GM19328 (cell line): ENCODE measurements around the gene FAM193A.

ENCODE experiments used
- ATAC-seq: cut with Tn5 transposase; IDR thresholded peaks from one replicate; pipeline ENCODE4 v1.9.1; 2021; ENCODE audit warnings: mild to moderate bottlenecking, moderate library complexity; ENCODE audit not compliant: unreplicated experiment

FAM193A gene, protein sequence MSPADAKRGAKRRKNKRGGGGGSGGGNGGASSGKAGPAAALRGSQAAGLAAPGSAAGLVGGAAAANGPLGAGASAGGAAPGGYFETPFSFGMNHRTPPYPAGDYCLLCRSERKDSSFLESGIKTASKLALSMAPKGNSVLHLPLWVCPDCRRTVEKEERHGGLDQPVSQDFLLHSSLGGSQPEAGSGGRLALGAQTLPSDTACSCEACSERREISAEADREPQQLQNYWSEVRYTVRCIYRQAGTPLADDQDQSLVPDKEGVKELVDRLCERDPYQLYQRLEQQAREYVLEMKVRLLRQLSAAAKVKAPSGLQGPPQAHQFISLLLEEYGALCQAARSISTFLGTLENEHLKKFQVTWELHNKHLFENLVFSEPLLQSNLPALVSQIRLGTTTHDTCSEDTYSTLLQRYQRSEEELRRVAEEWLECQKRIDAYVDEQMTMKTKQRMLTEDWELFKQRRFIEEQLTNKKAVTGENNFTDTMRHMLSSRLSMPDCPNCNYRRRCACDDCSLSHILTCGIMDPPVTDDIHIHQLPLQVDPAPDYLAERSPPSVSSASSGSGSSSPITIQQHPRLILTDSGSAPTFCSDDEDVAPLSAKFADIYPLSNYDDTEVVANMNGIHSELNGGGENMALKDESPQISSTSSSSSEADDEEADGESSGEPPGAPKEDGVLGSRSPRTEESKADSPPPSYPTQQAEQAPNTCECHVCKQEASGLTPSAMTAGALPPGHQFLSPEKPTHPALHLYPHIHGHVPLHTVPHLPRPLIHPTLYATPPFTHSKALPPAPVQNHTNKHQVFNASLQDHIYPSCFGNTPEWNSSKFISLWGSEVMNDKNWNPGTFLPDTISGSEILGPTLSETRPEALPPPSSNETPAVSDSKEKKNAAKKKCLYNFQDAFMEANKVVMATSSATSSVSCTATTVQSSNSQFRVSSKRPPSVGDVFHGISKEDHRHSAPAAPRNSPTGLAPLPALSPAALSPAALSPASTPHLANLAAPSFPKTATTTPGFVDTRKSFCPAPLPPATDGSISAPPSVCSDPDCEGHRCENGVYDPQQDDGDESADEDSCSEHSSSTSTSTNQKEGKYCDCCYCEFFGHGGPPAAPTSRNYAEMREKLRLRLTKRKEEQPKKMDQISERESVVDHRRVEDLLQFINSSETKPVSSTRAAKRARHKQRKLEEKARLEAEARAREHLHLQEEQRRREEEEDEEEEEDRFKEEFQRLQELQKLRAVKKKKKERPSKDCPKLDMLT (N-terminal part only)

DNA sequence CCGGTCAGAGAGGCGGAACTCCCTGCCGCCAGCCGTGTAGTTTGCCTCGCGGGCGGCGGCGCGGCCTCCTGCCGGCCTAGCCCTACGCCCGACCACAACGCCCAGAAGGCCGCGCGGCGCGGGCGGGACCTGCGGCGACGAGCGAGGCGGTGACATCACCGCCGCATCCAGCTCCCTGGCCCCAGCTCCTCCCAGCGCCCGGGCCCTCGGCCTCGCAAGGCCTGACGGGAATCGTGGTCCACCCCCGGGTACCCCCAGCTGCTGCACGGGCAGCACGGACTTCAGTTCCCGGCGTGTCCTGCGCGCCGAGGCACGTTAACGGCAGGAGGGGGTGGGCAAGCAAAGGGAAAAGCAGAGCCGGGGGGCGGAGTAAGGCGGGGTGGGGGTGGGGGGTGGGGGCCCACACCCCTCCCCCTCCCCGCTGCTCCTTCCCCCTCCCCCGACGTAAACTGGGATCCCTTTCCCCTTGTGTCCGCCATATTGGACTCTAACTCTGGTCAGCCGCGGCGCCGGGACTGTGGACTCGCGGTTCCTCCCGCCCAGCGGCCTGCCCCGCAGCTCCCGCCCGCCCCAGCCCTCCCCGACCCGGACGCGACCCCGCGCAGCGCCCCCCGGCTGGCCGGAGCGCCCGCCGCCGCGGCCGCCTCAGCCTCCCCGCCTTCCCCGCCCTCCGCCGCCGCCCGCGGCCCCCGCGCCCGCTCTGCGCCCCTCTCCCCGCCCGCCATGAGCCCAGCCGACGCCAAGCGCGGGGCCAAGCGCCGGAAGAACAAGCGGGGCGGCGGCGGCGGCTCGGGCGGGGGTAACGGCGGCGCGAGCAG lies at the start of gene FAM193A:
FAM193A (plus strand) TSS at position 455 of the 818 bp plus-strand sequence; CDS start at position 724, 269 bp downstream.
- peak; percentile 88 for ATAC-seq

DNA sequence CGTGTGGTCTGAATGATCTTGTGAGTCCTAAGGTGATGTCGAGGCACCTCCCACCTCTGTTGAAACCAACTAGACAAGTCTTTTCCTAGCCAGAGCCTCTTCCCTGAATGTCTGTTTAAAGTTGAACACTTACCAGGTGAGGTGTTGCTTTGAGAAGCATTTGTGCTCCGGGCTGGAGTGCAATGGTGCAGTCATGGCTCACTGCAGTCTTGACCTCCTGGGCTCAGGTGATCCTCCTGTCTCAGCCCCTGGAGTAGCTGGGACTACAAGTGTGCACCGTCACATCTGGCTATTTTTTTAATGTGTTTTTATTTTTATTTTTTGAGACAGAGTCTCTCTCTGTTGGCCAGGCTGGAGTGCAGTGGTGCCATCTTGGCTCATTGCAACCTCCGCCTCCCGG lies 49.5 kb upstream of the FAM193A start:
- no peak for ATAC-seq

DNA sequence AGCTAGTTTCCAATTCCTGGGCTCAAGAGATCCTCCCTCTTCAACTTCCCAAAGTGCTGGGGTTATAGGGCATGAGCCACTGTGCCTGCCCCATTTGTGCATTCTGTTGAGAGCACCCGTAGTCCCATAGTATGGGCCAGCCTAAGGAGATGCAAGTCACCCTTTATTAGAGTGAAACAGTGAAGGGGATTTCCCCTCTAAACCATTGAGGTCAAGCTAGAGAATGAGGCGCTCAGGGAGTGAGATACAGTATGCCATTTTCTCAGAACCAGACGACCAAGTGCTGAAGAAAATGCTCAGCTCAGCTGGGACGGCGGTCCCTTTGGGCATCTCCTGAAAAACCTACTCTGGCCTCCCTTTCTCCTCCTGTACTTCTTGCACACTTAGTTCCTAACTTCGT lies 48.8 kb upstream of the FAM193A start:
- ATAC-seq = no peak

DNA sequence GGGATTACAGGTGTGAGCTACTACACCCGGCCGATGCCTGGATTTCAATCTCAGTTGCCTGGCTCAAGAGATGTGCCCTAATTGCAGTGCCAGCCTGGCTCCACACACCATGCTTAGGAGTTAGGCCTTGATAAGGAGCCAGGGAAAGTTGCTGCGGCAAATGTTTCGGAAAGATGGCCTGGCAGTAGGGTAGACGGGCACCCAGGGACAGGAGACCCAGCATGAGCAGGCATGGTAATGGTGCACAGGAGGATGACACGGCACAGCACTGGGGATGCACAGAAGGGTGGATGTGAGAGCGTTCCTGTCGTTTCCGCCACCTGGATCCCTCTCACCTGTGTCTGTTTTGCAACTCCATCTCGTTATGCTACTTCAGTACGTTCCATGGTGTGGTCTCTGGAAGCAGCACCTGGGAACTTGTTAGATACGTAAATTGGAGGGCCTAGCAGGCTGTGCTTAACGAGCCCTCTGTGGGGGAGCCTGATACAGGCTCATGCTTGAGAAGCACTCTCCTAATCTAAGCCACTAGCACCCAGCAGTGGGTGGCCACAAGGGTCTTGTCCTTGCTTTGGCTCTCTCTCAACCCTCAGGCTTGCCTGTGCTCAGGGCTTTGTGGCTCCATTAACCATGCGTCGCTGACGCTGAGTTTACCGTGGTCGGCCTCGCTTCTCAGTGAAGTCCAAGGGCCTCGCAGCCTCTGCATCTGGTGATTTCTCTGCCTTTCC lies 47.2 kb upstream of the FAM193A start:
- ATAC-seq = no peak

DNA sequence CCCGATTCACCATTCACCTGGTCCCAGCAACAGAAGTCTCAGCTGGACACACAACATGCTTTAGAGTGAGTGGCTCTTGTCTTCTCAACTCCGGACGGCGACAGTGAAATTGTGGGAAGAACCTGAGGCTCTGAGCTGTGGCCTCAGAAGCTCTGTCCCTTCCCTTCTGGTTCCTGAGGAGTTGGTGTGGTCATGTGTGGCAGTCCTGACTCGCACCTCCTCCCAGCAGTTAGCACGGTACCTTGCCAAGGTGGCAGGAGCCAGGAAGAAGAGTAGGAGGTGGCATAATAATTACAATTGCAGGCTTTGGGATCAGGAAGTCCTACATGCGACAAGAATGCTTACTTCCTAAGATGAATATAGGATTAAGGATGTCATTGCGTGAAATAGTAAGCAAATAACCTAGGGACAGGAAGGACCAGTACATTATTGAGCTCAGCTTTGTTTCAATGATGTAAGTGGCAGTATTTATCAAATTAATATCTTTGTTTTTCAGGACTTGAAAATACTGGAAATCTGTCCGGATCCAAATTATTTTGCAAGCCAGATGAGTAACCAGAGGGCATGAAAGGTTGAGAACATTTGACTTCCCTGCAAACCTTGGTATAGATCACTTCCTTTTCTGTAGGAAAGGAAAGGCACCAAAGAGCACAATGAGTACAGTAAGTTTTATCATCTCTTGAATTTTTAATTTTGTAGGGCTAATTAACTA lies 46.5 kb upstream of the FAM193A start:
- no peak for ATAC-seq

DNA sequence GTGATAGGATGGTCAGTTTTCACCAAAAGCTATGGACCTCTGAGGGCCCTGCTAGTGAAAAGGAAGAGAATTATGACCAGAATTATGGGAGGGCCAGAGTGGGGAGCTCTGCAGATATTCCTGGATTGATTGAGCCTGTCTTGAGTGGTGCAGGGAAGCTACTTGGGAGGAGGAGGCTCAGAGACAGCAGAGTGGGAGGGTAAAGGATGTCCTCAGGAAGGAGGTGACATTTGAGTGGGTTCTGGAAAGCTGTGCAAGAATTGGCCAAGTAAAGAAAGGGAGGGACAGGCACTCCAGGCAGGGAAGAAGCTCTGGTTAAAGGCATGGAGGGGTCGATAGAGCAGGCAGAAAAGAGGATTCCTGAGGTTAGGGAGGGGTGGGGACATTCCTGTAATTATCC lies 43.5 kb upstream of the FAM193A start:
- no peak for ATAC-seq

DNA sequence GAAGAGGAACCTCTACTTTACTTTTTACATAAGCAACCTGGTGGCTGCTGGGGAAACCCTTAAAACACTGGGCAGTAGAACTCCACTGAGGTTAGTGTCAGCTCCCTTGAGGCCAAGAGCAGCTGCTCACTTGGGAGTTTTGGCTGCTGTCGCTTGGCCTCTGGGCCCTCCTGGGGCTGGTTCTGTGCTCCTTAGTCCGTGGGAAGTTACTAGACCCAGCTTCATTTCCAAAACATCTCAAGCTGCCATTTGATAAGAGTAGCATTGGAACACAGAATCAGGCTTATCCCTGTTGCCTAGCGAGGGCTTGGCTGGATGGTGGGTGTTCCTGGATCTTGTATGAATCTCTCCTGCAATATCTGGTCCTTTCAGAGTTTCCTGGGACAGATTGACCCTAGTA lies 41.5 kb upstream of the FAM193A start:
- ATAC-seq = no peak

DNA sequence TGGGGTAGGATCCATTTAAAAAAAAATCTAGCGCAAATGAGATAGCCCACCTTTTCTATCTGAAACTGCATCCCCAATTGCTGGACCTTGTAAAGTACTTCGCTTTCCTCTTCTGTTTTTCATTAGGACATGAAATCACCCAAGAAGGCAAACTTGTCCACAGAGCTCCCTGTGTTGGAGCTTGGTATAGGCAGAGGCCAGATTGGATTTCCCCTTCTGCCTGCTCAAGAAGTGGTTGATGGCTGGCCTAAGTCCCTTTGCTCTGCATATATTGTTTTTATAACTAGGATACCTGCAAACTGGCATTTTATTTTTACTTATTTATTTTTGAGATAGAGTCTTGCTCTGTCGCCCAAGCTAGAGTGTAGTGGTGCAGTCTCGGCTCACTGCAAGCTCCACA lies 39.1 kb upstream of the FAM193A start:
- ATAC-seq = no peak

DNA sequence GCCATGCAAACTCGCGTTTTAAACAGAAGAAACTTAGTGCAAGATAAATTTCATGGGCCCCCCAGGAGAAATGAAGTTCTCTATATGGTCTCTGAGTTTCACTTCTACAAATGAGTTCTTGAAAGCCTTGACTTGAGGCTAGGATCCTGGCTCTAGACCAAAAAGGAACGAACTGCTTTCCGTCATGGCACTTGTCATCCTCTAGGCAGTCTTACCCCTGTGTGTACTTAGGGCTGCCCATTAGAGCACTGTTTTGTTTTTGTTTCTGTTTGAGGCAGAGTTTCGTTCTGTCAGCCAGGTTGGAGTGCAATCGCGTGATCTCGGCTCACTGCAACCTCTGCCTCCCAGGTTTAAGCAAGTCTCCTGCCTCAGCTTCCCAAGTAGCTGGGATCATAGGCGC lies 38.5 kb upstream of the FAM193A start:
- peak; percentile 85 for ATAC-seq

DNA sequence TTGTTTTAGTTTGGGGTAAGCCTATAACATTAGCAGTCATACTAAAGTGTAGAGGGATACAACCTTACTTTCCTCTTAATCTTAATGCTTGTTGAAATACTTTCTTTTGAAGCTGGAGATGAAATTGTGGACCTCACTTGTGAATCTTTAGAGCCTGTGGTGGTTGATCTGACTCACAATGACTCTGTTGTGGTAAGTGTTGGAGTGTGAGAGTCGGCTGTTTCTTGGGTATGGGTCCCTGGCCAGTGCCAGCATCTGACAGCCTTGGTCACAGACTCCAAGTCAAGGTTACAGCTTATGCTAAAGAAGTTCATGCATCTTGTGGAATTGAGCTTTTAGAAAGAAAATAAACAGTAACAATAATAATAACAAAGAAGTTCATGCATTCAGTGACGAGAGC lies 35.9 kb upstream of the FAM193A start:
- no peak for ATAC-seq

DNA sequence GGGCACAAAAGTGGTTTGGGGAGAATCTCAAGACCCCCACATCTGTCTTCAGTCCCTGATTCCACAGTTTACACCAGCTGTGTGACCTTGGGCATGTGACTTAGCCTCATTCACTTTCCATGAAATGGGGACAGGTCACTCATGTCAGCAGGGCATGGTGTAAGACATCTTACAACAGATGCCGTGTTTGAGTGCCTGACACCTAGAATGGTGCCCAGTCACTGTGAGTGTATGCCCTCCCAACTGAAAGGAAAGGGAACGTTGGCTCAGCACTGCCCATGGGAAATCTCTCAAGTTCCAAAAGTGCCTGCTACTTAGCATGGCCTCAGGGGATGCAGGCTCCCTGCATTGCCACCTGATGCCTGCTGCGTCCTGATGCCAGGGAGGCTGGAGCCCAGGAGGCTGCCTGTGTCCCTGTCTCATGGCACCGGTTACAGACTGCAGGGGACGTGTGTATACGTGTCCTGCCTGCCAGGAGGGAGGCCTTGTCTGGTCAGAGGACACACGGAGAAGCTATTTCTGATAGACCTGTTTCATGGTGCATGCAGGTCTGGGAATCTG lies 35.3 kb upstream of the FAM193A start:
- ATAC-seq = no peak

DNA sequence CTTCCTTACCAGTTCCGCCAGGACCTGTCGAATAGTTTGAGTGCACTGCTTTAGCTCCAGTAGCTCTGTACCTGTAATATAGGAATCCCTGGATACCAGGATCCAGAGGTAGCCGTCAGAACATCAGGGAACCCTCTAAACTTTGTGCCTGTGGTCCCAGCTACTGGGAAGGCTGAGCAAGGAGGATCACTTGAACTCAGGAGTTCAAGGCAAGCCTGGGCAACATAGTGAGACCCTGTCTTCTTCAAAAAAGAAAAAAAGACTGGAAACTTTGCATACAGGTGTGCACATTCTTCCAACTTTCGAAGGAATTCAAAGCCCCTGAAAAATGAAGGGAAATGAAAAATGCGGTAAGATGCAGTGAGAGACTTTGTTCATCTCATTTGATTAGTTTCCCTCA lies 32.6 kb upstream of the FAM193A start:
- no peak for ATAC-seq

DNA sequence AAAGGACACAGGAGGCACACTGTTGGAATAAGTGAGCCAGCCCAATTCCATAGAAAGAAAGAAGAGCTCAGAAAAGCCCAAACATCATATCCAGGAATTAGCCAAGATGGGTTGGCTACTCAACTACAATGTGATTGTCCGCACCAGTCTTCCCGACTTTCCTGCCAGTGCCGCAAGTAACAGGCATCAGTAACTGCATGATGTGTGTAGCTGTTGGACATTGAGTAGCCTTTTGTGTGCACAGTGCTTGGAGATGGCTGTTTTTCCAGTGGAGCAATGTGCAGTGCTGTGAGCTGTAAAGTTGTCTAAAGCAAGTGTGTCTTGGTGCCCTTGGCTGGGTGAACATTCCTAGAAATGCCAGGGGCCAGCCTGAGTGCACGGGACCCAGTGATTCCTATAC lies 29.2 kb upstream of the FAM193A start:
- no peak for ATAC-seq

DNA sequence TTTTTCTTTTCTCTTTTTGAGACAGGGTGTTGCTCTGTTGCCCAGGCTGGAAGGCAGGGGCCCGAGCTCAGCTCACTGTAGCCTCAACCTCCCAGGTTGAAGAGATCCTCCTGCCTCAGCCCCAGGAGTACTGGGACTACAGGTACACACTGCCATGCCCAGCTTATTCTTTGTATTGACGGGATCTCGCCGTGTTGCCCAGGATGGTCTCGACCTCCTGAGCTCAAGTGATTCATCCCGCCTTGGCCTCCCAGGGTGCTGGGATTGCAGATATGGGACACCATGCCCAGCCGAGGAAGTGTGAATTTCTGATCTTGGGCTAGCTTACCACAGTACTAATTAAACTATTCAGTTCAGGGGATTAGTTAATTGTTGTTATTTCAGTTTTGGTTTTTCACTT lies 28.6 kb upstream of the FAM193A start:
- no peak for ATAC-seq

DNA sequence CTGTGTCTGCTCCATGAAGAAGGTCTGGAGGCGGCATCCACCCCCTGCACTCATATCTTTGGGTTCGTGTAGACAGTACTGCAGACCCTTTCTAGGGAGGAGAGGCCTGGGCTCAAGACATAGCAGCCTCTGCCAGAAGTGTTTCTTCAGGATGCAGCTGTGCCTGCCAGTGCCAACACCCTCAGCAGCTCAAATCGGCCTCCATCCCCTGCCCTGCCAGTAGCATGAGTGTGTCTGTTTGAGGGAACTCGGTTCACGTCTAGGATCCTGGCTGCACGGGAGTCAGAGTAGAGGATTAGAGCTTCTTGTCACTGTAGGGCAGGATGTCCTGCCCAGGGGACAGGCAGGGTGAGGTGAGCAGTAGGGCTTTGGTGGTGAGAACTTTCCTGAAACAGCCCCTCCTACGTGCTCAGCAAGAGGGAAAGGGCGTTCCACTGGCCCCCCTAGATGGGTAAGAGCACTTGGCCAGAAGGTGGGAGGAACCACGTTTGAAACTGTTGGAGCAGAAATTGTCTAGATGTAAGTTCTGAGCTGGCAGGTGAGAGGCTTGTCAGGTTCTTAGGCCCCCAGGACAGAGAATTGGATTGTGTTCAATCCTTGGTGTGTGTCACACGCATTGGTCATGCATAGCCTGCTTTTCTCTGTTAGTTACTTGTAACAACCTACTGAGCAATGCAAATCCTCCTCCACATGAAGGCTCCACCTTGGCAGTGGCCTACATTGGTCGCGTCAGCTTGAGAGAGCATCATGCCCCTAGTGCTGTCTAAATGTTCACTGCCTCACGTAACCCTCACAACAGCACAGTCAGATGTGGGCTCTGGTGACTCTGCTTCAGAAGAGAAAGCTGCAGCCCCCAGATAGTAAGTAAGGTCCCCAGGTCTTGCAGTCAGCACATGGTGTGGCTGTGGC lies 25.8 kb upstream of the FAM193A start:
- ATAC-seq = no peak

DNA sequence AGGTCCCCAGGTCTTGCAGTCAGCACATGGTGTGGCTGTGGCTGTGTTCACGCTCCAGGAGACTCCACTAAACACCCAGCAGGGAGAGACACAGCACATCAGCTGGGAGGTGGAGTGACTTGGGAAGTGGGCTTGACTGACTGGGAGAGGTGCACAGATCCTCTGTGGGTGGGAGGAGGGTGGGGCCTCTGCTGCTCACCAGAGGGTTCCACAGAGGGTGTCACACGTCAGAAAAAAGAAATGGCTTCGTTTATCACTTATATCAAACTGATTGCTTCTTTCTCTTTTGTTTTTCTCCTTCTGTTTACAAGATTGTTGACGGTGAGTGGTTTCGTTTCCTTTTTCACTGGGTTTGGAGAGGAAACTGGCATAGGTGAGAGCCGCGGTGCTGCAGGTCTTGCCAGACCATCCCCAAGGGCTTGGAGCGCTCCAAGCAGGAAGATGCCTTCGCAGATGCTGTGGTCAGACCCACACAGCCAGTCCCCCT lies 24.8 kb upstream of the FAM193A start:
- ATAC-seq = no peak

DNA sequence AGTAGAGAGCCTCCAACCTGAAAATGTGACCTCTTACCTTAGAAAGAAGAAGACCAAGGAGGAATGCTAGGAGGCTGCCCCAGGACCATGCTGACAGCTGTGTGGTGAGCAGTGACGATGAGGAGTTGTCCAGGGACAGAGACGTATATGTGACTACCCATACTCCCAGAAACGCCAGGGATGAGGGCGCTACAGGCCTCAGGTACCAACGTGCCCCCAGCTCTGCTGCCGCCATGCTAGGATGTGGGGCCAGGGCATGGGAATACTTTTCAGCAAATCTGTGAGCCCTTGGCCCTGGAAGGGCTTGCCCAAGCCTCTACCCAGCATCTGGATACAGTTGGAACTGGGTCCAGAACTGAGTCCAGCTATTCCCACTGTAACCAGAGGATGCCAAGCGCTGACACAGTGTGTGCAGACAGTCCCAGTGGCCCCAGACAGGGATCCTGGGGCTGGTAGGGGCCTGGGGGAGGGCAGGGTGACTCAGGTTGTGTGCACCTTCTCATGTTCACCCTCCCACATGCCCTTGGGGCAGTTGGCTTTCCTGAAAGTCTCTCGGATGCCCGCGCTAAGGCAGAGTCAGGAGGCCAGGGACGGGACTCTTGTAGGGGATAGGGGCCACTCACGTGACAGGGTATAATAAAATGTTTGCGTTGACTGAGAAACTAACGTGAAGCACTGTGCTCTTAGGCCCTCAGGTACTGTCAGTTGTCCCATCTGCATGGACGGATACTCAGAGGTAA lies 23.9 kb upstream of the FAM193A start:
- no peak for ATAC-seq
